D721Med (cell line): ENCODE data around the gene SPRING1.

ENCODE experiments used
- DNase-seq: peaks from one replicate; pipeline ENCODE4 v3.0.0; 2011; ENCODE audit warnings: low spot score; ENCODE audit not compliant: insufficient read length
- FAIRE-seq: peaks from 2 replicates; lab custom pipeline; 2011; peaks lifted over from hg19 to GRCh38; lab: Jason Lieb, UNC
- CTCF ChIP-seq: IDR thresholded peaks from 2 replicates; pipeline ENCODE4 v1.5.1; 2012; ENCODE audit warnings: mild to moderate bottlenecking, control low read depth; ENCODE audit not compliant: insufficient read depth; ENCODE audit errors: missing control alignments

SPRING1 gene

GRCh38 chr12:116717466-116718437 is 20.1 kb downstream of the SPRING1 start:
- no peak for FAIRE-seq
- TF ChIP-seq CTCF, result no peak
- DNase-seq, result no peak

- TF ChIP-seq CTCF, result no peak
- FAIRE-seq (no peak), DNase-seq (no peak)
Observed at GRCh38 chr12:116714175-116714574, 23.7 kb downstream of the SPRING1 start.

GRCh38 chr12:116713527-116713926 is 24.3 kb downstream of the SPRING1 start:
- FAIRE-seq (no peak), DNase-seq (no peak)
- TF ChIP-seq CTCF, result no peak

- no peak for TF ChIP-seq CTCF
- FAIRE-seq, result no peak
- no peak for DNase-seq
Observed at GRCh38 chr12:116712458-116713303, 25.2 kb downstream of the SPRING1 start.

DNA sequence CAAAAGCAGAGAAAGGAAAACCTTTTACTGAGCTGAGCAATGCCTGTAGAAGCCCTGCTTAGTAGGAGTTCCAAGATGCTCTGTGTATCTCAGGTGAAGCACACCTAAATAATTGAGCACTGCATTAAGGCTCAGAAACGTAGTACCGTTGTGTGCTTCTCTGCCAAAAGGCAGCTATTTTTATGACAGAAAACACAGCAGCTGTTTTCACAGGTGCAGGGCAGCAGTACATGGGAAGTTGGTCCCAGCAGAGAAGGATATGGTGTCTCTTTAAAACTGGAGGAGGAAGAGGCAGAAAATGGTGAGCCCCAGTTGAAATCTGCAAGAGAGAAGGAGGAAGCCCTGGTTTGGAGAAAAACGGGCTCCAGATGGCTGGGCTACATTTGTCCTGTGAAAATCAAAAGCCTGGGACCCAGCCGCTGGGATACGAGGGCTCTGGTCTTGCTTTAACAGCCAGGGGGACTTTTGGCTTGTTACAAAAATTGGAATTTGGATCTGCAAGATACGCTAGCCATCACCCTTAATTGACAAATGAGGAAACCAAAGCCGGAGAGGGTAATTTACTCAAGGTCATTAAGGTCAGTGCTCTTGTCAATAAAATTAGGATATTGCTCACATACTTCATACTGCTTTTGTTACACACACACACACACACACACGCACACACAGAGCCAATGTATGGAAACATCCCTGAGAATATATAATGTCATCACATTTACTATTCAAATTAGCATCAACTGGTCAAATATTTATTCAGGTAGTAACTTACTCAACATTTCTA is 27.3 kb downstream of the SPRING1 start:
- FAIRE-seq (no peak), DNase-seq (no peak)
- no peak for TF ChIP-seq CTCF

DNA sequence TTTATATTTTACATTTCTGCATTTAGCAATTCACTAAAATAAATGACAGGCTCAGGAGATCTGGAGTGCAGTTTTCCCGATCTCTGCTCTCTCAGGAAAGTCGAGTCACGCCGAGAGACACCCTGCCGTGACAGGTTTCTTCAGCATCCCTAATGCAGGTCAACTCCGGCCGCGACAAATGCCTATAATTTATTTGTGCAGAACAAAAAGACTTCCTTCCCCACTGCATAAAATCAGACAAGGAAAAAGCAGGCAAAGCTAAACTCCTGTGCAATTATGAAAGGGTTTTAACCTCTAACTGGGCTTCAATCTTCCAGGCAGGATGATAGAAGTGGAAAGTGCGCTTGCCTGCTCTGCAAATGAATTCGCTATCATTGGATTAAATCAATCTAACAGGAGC is 28.1 kb downstream of the SPRING1 start:
- FAIRE-seq (no peak), DNase-seq (no peak)
- TF ChIP-seq CTCF, result no peak
